ENCODE results near the gene KLF11.

KLF11 gene

GRCh38 chr2:9996321-9996720 lies 47.0 kb upstream of the KLF11 start:
- H4K20me1 ChIP-seq (ENCODE audit: control insufficient read depth, insufficient read depth, low read depth, low read length) = no peaks in the 10 kb centered on the region
- H3K79me2 ChIP-seq (ENCODE audit: control insufficient read depth, low read length) = no peaks in the 10 kb centered on the region
- H3K27me3 ChIP-seq (ENCODE audit: control insufficient read depth, low read length) = no peaks in the 10 kb centered on the region
- H3K4me3 ChIP-seq (ENCODE audit: low read length) = no peak overlapping the region
- H3K9me2 ChIP-seq (replicated peaks; ENCODE audit: control insufficient read depth, low read length) = no peaks in the 10 kb centered on the region
- no peaks in the 10 kb centered on the region for H3K9me3 ChIP-seq (ENCODE audit: control insufficient read depth, insufficient read depth, low read length)
- H3K4me1 ChIP-seq (ENCODE audit: control insufficient read depth, low read length) = no peaks in the 10 kb centered on the region
- TF ChIP-seq CTCF (IDR thresholded peaks at IDR 0.05; ENCODE audit: low read depth, low read length, poor library complexity, severe bottlenecking) = no peak
- no peak for TF ChIP-seq EZH2phosphoT487 (IDR thresholded peaks at IDR 0.05; ENCODE audit: borderline replicate concordance, low read length)
- no peaks in the 10 kb centered on the region for H3F3A ChIP-seq (ENCODE audit: control insufficient read depth, insufficient read depth)
- no peak overlapping the region for H3K27ac ChIP-seq (ENCODE audit: low read depth, low read length)
- H3K36me3 ChIP-seq (ENCODE audit: control insufficient read depth, low read length) = no peaks in the 10 kb centered on the region
- no peak overlapping the region for H3K4me2 ChIP-seq (ENCODE audit: low read length)

- no peak for TF ChIP-seq EZH2phosphoT487 (IDR thresholded peaks at IDR 0.05; ENCODE audit: borderline replicate concordance, low read length)
- no peak for TF ChIP-seq CTCF (IDR thresholded peaks at IDR 0.05; ENCODE audit: low read depth, low read length, poor library complexity, severe bottlenecking)
- no peak overlapping the region for H3K27ac ChIP-seq (ENCODE audit: low read depth, low read length)
- no peaks in the 10 kb centered on the region for H3K9me2 ChIP-seq (replicated peaks; ENCODE audit: control insufficient read depth, low read length)
Observed at GRCh38 chr2:9997936-9998335, 45.4 kb upstream of the KLF11 start.

GRCh38 chr2:9998916-9999654 lies 44.3 kb upstream of the KLF11 start:
- Histone ChIP-seq H3K9me3 (ENCODE audit: control insufficient read depth, insufficient read depth, low read length) (no peaks in the 10 kb centered on the region), H3K27me3 (ENCODE audit: control insufficient read depth, low read length) (no peaks in the 10 kb centered on the region), H3K79me2 (ENCODE audit: control insufficient read depth, low read length) (no peaks in the 10 kb centered on the region), H3K27ac (ENCODE audit: low read depth, low read length) (no peak overlapping the region), H3K36me3 (ENCODE audit: control insufficient read depth, low read length) (no peaks in the 10 kb centered on the region), H3K9me2 (replicated peaks; ENCODE audit: control insufficient read depth, low read length) (no peaks in the 10 kb centered on the region), H3F3A (ENCODE audit: control insufficient read depth, insufficient read depth) (no peaks in the 10 kb centered on the region), H3K4me1 (ENCODE audit: control insufficient read depth, low read length) (no peaks in the 10 kb centered on the region), H4K20me1 (ENCODE audit: control insufficient read depth, insufficient read depth, low read depth, low read length) (no peaks in the 10 kb centered on the region), H3K4me2 (ENCODE audit: low read length) (no peak overlapping the region), H3K4me3 (ENCODE audit: low read length) (no peak overlapping the region)
- TF ChIP-seq CTCF (IDR thresholded peaks at IDR 0.05; ENCODE audit: low read depth, low read length, poor library complexity, severe bottlenecking) = no peak
- no peak for TF ChIP-seq EZH2phosphoT487 (IDR thresholded peaks at IDR 0.05; ENCODE audit: borderline replicate concordance, low read length)

More at GRCh38 chr2:9997936-9998335, 45.4 kb upstream of the KLF11 start:
- H4K20me1 ChIP-seq (ENCODE audit: control insufficient read depth, insufficient read depth, low read depth, low read length) = no peaks in the 10 kb centered on the region
- H3K36me3 ChIP-seq (ENCODE audit: control insufficient read depth, low read length) = no peaks in the 10 kb centered on the region
- no peaks in the 10 kb centered on the region for H3K9me3 ChIP-seq (ENCODE audit: control insufficient read depth, insufficient read depth, low read length)
- H3K79me2 ChIP-seq (ENCODE audit: control insufficient read depth, low read length) = no peaks in the 10 kb centered on the region
- no peak overlapping the region for H3K4me2 ChIP-seq (ENCODE audit: low read length)
- H3K4me1 ChIP-seq (ENCODE audit: control insufficient read depth, low read length) = no peaks in the 10 kb centered on the region
- no peaks in the 10 kb centered on the region for H3F3A ChIP-seq (ENCODE audit: control insufficient read depth, insufficient read depth)
- no peaks in the 10 kb centered on the region for H3K27me3 ChIP-seq (ENCODE audit: control insufficient read depth, low read length)
- no peak overlapping the region for H3K4me3 ChIP-seq (ENCODE audit: low read length)

All from DOHH2 (cell line).